OCI-LY1 (cell line): ENCODE results near the gene MPPED2.

ENCODE experiments used
- EZH2 ChIP-seq: fragments of 200-600 bp; sonication (generic), shearing (Covaris generic); IDR thresholded peaks from 2 replicates; pipeline ENCODE4 v1.8.0; 2017; ENCODE audit warnings: borderline replicate concordance, mixed run types, mild to moderate bottlenecking, antibody characterized with exemption, low read length, moderate library complexity, mixed read lengths
- TF ChIP-seq, protein P1 (sequence below): fragments of 200-600 bp; sonication (generic), shearing (Covaris generic); IDR thresholded peaks from 2 replicates; pipeline ENCODE4 v1.5.1; 2017; ENCODE audit warnings: mild to moderate bottlenecking, antibody characterized with exemption, low read length, moderate library complexity, mixed read lengths

DNA sequence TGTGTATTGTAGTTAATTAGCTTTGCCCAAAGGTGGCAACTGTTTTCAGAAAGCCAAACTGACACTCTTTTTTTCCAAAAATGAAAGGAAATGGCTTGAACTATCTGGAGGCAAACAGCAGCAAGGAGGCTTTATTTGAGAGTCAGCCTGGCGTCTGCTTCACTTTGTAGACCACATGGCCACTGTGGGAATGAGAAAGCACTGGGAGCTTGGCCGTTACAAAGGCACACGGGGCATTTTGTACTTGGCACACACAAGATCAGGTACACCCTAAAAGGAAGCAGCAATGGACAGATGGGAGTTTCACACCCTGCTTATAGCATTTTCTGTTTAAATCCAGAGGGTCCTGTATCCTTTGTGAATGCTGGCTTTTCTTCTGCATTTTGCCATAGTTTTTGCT is 126.3 kb downstream of the MPPED2 start:
- TF ChIP-seq, protein P1, sequence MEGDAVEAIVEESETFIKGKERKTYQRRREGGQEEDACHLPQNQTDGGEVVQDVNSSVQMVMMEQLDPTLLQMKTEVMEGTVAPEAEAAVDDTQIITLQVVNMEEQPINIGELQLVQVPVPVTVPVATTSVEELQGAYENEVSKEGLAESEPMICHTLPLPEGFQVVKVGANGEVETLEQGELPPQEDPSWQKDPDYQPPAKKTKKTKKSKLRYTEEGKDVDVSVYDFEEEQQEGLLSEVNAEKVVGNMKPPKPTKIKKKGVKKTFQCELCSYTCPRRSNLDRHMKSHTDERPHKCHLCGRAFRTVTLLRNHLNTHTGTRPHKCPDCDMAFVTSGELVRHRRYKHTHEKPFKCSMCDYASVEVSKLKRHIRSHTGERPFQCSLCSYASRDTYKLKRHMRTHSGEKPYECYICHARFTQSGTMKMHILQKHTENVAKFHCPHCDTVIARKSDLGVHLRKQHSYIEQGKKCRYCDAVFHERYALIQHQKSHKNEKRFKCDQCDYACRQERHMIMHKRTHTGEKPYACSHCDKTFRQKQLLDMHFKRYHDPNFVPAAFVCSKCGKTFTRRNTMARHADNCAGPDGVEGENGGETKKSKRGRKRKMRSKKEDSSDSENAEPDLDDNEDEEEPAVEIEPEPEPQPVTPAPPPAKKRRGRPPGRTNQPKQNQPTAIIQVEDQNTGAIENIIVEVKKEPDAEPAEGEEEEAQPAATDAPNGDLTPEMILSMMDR = no peak
- TF ChIP-seq EZH2 = no peak
